Measurements from ENCODE around the gene RPTOR.

DNA sequence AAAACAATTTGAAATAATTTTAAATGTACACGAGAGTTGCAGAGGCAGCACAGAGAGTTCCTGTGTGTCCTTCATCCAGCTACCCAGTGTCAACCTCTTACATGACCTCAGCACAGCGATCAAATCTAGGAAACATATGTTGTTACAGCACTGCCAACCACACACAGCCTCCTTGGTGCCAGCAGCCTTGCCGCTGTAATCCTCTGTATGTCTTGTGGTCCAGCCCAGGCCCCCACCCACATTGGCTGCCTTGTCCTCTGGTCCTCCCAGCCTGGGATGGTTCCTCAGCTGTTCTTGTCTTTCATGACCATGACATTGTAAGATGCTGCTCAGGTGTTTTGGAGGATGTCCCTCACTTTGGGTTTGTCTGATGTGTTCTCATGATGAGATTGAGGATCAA is 178.0 kb downstream of the RPTOR start:
- TF ChIP-seq, protein P1, sequence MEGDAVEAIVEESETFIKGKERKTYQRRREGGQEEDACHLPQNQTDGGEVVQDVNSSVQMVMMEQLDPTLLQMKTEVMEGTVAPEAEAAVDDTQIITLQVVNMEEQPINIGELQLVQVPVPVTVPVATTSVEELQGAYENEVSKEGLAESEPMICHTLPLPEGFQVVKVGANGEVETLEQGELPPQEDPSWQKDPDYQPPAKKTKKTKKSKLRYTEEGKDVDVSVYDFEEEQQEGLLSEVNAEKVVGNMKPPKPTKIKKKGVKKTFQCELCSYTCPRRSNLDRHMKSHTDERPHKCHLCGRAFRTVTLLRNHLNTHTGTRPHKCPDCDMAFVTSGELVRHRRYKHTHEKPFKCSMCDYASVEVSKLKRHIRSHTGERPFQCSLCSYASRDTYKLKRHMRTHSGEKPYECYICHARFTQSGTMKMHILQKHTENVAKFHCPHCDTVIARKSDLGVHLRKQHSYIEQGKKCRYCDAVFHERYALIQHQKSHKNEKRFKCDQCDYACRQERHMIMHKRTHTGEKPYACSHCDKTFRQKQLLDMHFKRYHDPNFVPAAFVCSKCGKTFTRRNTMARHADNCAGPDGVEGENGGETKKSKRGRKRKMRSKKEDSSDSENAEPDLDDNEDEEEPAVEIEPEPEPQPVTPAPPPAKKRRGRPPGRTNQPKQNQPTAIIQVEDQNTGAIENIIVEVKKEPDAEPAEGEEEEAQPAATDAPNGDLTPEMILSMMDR (IDR thresholded peaks at IDR 0.05; ENCODE audit: low read length) = no peak
- TF ChIP-seq EZH2 (IDR thresholded peaks at IDR 0.05; ENCODE audit: borderline replicate concordance, low read length) = no peak

All from OCI-LY1 (cell line).